Measurements from ENCODE around the gene IPO4.

IPO4 gene

GRCh38 chr14:24197056-24197450, 8.4 kb upstream of the IPO4 start:
- no peak for TF ChIP-seq CTCF (IDR thresholded peaks at IDR 0.05; ENCODE audit: borderline replicate concordance, control extremely low read depth, extremely low read depth, insufficient read depth, missing control alignments)
- no peak for DNase-seq (ENCODE audit: low spot score)
- in situ Hi-C loops (cut with MboI; ENCODE audit: low sequenced_read_pairs, unreplicated experiment), result no loop called here

GRCh38 chr14:24196071-24197055, 7.7 kb upstream of the IPO4 start:
- TF ChIP-seq CTCF (IDR thresholded peaks at IDR 0.05; ENCODE audit: borderline replicate concordance, control extremely low read depth, extremely low read depth, insufficient read depth, missing control alignments), result no peak
- peak; percentile 65 for DNase-seq (ENCODE audit: low spot score)
- in situ Hi-C loops (cut with MboI; ENCODE audit: low sequenced_read_pairs, unreplicated experiment), result no loop called here

GRCh38 chr14:24195186-24196070, 6.8 kb upstream of the IPO4 start, which contains the start of gene TM9SF1:
Gene TM9SF1, minus strand, starts transcription at chr14:24195441. Its CDS starts 422 bp downstream, at chr14:24195019.
- in situ Hi-C loops (cut with MboI; ENCODE audit: low sequenced_read_pairs, unreplicated experiment), result no loop called here
- peak; percentile 96 for DNase-seq (ENCODE audit: low spot score)
- TF ChIP-seq CTCF (IDR thresholded peaks at IDR 0.05; ENCODE audit: borderline replicate concordance, control extremely low read depth, extremely low read depth, insufficient read depth, missing control alignments), result no peak

GRCh38 chr14:24194873-24195185, 6.2 kb upstream of the IPO4 start:
- no peak for TF ChIP-seq CTCF (IDR thresholded peaks at IDR 0.05; ENCODE audit: borderline replicate concordance, control extremely low read depth, extremely low read depth, insufficient read depth, missing control alignments)
- in situ Hi-C loops (cut with MboI; ENCODE audit: low sequenced_read_pairs, unreplicated experiment), result no loop called here
- DNase-seq (ENCODE audit: low spot score), result no peak

GRCh38 chr14:24194186-24194872, 5.7 kb upstream of the IPO4 start:
- TF ChIP-seq CTCF (IDR thresholded peaks at IDR 0.05; ENCODE audit: borderline replicate concordance, control extremely low read depth, extremely low read depth, insufficient read depth, missing control alignments), result no peak
- DNase-seq (ENCODE audit: low spot score), result no peak
- in situ Hi-C loops (cut with MboI; ENCODE audit: low sequenced_read_pairs, unreplicated experiment), result no loop called here

GRCh38 chr14:24192933-24193332, 4.3 kb upstream of the IPO4 start:
- in situ Hi-C loops (cut with MboI; ENCODE audit: low sequenced_read_pairs, unreplicated experiment), result no loop called here
- no peak for DNase-seq (ENCODE audit: low spot score)
- no peak for TF ChIP-seq CTCF (IDR thresholded peaks at IDR 0.05; ENCODE audit: borderline replicate concordance, control extremely low read depth, extremely low read depth, insufficient read depth, missing control alignments)

Data from GM13976 (cell line).